ENCODE measurements around the gene RHOU. TPM values are rescaled to one million over a fixed set of nuclear protein-coding genes. Genes with fewer than 3 reads are reported as not detected.
"Not testable (repeated sequence)": the region's sequence is repeated elsewhere in the genome, so short reads cannot be mapped to it uniquely, and the experiment has no call there.

RHOU gene
- polyA plus RNA-seq, 2 of the 4 experiments (the other 2 are of a cell fraction): 11.5 to 14.7 TPM

DNA sequence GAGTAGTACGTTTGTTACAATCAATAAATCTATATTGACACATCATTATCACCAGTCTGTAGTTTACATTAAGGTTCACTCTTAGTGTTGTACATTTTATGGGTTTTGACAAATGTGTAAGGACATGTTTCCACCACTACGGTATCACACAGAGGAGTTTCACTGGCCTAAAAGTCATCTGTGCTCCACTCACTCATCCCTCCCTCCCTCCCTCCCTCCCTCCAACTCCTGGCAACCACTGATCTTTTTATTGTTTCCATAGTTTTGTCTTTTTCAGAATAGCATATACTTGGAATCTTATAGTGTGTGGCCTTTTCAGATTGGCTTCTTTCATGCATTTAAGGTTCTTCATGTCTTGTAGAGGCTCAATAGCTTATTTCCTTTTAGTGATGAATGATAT lies 44.1 kb upstream of the RHOU start:
- no peak for ATAC-seq
- TF ChIP-seq REST (IDR thresholded peaks at IDR 0.05): no peak
- TF ChIP-seq MAX (IDR thresholded peaks at IDR 0.05): no peak
- TF ChIP-seq EP300 (IDR thresholded peaks at IDR 0.05): no peak
- TF ChIP-seq, protein P1, sequence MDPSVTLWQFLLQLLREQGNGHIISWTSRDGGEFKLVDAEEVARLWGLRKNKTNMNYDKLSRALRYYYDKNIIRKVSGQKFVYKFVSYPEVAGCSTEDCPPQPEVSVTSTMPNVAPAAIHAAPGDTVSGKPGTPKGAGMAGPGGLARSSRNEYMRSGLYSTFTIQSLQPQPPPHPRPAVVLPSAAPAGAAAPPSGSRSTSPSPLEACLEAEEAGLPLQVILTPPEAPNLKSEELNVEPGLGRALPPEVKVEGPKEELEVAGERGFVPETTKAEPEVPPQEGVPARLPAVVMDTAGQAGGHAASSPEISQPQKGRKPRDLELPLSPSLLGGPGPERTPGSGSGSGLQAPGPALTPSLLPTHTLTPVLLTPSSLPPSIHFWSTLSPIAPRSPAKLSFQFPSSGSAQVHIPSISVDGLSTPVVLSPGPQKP (IDR thresholded peaks at IDR 0.05; ENCODE audit: low read depth, low read length): no peak
- TF ChIP-seq ZNF302 (CRISPR knock-in tag; IDR thresholded peaks at IDR 0.05): no peak
- TF ChIP-seq ESRRA (IDR thresholded peaks at IDR 0.05; ENCODE audit: borderline replicate concordance, low read length): no peak
- TF ChIP-seq RCOR1 (IDR thresholded peaks at IDR 0.05; ENCODE audit: low read depth, low read length): no peak
- no peak for TF ChIP-seq USF2 (IDR thresholded peaks at IDR 0.05)
- TF ChIP-seq GATA3 (IDR thresholded peaks at IDR 0.05; ENCODE audit: borderline replicate concordance): no peak
- TF ChIP-seq RAD21 (conservative IDR thresholded peaks at IDR 0.05 in 1 of 2, IDR thresholded peaks at IDR 0.05 in 1 of 2): no peak
- TF ChIP-seq EHF (CRISPR knock-in tag; IDR thresholded peaks at IDR 0.05): no peak
- FAIRE-seq: no peak
- Histone ChIP-seq H3K27ac (no peak overlapping the region), H3K4me1 (peaks cover 7% of the 10 kb centered on the region; the same call in 1 of the 3 replicates), H3K4me2 (no peak overlapping the region), H3K9me3 (no peaks in the 10 kb centered on the region), H3K4me3 (no peak overlapping the region)
- DNase-seq (ENCODE audit: low read depth in 1 of 2, low spot score in 1 of 2): no peak
- ChIA-PET CTCF (interaction anchor here (0.7 to 9.5 kb wide), 22 partner anchors 10 to 1339 kb away, joined by 3 to 99 read pairs (median 4); partner anchors contain the start of gene RHOU), POLR2A (no interaction called here)
- 63% methylated on average over 2 of the region's 2 CpGs for WGBS (ENCODE audit: missing lambda C conversion rate)

GRCh38 chr1:228691926-228692325 lies 43.4 kb upstream of the RHOU start:
- peaks cover 7% of the 10 kb centered on the region; the same call in 1 of the 3 replicates for H3K4me1 ChIP-seq
- TF ChIP-seq MAFK (IDR thresholded peaks at IDR 0.05; ENCODE audit: partially characterized antibody) (peak; percentile 100), SMC3 (IDR thresholded peaks at IDR 0.05) (peak; percentile 88), ZFP36 (IDR thresholded peaks at IDR 0.05; ENCODE audit: borderline replicate concordance, partially characterized antibody) (no peak), POLR2A (IDR thresholded peaks at IDR 0.05; ENCODE audit: low read length) (no peak), RAD21 (conservative IDR thresholded peaks at IDR 0.05 in 1 of 2, IDR thresholded peaks at IDR 0.05 in 1 of 2) (peak; percentile 87 to 89)
- TF ChIP-seq, protein P2, sequence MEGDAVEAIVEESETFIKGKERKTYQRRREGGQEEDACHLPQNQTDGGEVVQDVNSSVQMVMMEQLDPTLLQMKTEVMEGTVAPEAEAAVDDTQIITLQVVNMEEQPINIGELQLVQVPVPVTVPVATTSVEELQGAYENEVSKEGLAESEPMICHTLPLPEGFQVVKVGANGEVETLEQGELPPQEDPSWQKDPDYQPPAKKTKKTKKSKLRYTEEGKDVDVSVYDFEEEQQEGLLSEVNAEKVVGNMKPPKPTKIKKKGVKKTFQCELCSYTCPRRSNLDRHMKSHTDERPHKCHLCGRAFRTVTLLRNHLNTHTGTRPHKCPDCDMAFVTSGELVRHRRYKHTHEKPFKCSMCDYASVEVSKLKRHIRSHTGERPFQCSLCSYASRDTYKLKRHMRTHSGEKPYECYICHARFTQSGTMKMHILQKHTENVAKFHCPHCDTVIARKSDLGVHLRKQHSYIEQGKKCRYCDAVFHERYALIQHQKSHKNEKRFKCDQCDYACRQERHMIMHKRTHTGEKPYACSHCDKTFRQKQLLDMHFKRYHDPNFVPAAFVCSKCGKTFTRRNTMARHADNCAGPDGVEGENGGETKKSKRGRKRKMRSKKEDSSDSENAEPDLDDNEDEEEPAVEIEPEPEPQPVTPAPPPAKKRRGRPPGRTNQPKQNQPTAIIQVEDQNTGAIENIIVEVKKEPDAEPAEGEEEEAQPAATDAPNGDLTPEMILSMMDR (IDR thresholded peaks at IDR 0.05): peak; percentile 77
- H3K4me3 ChIP-seq: no peak overlapping the region
- DNase-seq (ENCODE audit: low read depth in 1 of 2, low spot score in 1 of 2) (peak; percentile 69 to 72), FAIRE-seq (peak; percentile 61), ATAC-seq (peak in 1 of 2 experiments; percentile 80; a peak in 4 of 6 replicates)
- no peaks in the 10 kb centered on the region for H3K9me3 ChIP-seq
- POLR2A ChIA-PET: no interaction called here
- 16% methylated on average over 1 of the region's 1 CpG for WGBS (ENCODE audit: missing lambda C conversion rate)
- no peak overlapping the region for H3K4me2 ChIP-seq
- CTCF ChIA-PET: interaction anchor here (0.7 to 9.5 kb wide), 21 partner anchors 11 to 1338 kb away, joined by 3 to 99 read pairs (median 4); partner anchors contain the start of gene RHOU
- H3K27ac ChIP-seq: no peak overlapping the region

- H3K4me3 ChIP-seq; H3K4me2 ChIP-seq; H3K27ac ChIP-seq; ATAC-seq; FAIRE-seq; DNase-seq (ENCODE audit: low read depth in 1 of 2, low spot score in 1 of 2); POLR2A ChIA-PET; H3K9me3 ChIP-seq; H3K4me1 ChIP-seq: not testable (repeated sequence)
- CTCF ChIA-PET: interaction anchor here (0.9 to 9.5 kb wide), 7 partner anchors 9 to 561 kb away, joined by 3 to 99 read pairs (median 10); partner anchors contain the start of gene RHOU
- WGBS (ENCODE audit: missing lambda C conversion rate): 89% methylated on average over 3 of the region's 3 CpGs
Observed at GRCh38 chr1:228694447-228694846, 40.8 kb upstream of the RHOU start.

All from A549 (cell line).